ENCODE data around the gene TXNDC15. TPM values are rescaled to one million over a fixed set of nuclear protein-coding genes. Genes with fewer than 3 reads are reported as not detected.

The TXNDC15 gene
- total RNA-seq, 2 donors from 2014 or later, result 65.6 to 98.1 TPM

DNA sequence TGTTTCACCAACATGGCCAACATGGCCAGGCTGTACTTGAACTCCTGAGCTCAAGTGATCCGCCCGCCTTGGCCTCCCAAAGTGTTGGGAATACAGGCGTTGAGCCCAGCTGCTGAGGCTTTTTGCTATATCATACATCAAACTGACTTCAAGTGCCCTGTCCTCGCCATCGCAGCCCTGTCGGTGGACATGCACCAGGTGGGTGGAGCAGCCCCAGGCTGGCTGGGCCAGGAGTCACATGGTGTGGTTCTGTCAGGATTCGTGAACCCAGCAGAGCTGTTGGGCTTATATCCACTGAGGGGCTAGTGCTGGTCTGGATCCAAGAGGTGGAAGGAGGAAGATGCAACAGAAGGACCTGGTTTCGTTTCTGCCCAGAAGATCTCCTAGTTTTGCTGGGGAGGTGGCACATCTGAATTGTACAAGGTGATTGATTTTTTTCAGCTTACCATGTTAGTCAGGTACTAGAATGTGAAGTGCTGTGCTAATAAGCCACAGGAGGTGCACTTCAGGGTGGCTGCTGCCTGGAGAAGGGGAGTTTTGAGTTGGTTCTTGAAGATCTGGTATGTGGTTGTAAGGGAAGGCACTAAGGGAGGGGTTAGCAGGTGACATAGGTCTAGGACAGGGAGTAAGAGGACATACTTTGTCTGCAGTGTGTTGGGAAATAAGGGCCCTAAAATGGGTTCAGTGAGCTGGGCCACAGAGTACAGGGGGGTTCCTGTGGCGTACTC lies 46.8 kb downstream of the TXNDC15 start:
- DNase-seq (ENCODE audit: low spot score), result no peak
- Histone ChIP-seq H3K4me3 (no peak overlapping the region), H3K27ac (no peak overlapping the region), H3K4me1 (no peaks in the 10 kb centered on the region), H3K27me3 (no peaks in the 10 kb centered on the region), H3K36me3 (peaks cover 8% of the 10 kb centered on the region), H3K9me3 (no peaks in the 10 kb centered on the region)
- TF ChIP-seq, protein P1, sequence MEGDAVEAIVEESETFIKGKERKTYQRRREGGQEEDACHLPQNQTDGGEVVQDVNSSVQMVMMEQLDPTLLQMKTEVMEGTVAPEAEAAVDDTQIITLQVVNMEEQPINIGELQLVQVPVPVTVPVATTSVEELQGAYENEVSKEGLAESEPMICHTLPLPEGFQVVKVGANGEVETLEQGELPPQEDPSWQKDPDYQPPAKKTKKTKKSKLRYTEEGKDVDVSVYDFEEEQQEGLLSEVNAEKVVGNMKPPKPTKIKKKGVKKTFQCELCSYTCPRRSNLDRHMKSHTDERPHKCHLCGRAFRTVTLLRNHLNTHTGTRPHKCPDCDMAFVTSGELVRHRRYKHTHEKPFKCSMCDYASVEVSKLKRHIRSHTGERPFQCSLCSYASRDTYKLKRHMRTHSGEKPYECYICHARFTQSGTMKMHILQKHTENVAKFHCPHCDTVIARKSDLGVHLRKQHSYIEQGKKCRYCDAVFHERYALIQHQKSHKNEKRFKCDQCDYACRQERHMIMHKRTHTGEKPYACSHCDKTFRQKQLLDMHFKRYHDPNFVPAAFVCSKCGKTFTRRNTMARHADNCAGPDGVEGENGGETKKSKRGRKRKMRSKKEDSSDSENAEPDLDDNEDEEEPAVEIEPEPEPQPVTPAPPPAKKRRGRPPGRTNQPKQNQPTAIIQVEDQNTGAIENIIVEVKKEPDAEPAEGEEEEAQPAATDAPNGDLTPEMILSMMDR (IDR thresholded peaks at IDR 0.05), result no peak

DNA sequence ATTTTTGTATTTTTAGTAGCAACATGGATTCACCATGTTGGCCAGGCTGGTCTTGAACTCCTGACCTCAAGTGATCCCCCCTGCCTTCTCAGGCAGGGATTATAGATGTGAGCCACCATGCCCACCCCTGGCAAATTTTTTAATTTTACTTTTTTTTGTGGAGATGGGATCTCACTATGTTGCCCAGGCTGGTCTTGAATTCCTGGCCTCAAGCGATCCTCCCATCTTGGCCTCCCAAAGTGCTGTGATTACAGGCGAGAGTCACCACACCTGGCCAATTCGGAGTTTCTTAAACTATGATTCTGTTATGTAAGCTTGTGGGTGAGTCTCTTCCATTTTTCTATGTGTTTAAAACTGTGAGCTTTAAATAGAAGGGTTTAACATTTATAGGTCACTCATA lies 58.3 kb downstream of the TXNDC15 start:
- Histone ChIP-seq H3K9me3 (no peaks in the 10 kb centered on the region), H3K4me3 (no peak overlapping the region), H3K27me3 (no peaks in the 10 kb centered on the region), H3K4me1 (no peaks in the 10 kb centered on the region), H3K27ac (no peak overlapping the region), H3K36me3 (peaks cover 16% of the 10 kb centered on the region)
- DNase-seq (ENCODE audit: low spot score), result no peak
- TF ChIP-seq, protein P1 (IDR thresholded peaks at IDR 0.05), result no peak

DNA sequence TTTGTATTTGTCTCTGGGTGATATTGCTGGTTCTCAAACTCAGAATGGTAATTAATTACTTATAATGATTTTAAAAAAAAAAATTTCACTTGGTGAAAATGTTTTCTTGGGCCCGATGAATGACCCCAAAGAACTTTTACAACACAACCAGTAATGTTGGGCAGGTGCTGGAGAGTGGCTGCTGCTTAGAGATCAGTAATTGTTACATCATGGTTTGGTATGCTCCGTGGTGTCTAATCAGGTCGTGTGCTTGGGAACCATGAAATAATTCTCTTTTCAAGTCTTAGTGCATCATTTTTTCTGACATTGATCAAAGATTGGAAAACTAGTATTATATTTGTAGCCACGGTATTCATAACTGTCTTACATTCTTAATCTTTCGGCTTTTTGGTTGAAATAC lies 60.0 kb downstream of the TXNDC15 start:
- Histone ChIP-seq H3K27me3 (no peaks in the 10 kb centered on the region), H3K9me3 (no peaks in the 10 kb centered on the region), H3K4me3 (no peak overlapping the region), H3K27ac (no peak overlapping the region), H3K4me1 (no peaks in the 10 kb centered on the region), H3K36me3 (peaks cover 15% of the 10 kb centered on the region)
- TF ChIP-seq, protein P1 (IDR thresholded peaks at IDR 0.05), result no peak
- DNase-seq (ENCODE audit: low spot score), result no peak

DNA sequence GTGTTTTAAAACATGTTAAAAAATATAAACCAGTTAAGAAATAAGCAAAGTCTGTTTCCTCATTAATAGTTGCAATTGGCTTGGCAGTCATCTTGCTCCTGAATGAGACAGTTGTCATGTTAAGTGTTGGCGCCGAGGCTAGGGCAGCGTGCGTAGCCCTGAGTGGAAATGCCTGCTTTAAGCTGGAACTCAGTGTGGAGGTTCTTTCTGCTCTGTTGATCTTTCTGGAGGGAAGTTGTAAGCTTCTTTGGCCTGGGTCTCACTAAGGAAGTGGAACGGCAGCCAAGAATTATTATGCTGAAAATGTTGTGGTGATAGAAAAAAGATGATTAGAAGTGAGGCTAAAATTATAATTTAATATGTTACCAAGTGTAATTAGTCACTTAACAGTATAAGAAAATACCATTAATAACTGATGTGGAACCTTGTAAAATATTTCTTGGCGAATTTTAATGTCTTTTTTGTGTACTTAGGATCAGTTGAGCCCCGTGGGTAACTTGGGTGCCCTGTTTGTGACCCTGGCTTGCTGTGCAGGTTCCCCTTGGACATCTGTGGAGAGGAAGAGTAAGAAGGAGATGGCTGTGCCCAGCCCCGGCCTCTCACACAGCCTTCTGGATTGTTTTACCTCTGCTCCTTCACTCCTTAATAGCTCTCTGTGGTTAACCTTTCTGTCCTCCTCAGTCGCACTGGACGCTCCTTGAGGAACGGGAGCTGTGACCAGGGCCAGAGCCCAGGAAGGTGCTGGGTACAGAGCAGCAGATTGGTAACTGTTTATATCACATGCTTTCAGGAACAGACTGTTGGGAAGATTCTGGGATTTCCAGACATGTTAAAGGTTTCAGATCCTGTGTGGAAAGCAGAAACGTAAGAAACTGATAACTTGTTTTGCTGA lies 61.8 kb downstream of the TXNDC15 start:
- no peak overlapping the region for H3K27ac ChIP-seq
- TF ChIP-seq, protein P1 (IDR thresholded peaks at IDR 0.05), result no peak
- no peaks in the 10 kb centered on the region for H3K9me3 ChIP-seq
- H3K27me3 ChIP-seq, result no peaks in the 10 kb centered on the region
- no peak overlapping the region for H3K4me3 ChIP-seq
- peaks cover 12% of the 10 kb centered on the region for H3K36me3 ChIP-seq
- no peaks in the 10 kb centered on the region for H3K4me1 ChIP-seq
- DNase-seq (ENCODE audit: low spot score), result no peak

DNA sequence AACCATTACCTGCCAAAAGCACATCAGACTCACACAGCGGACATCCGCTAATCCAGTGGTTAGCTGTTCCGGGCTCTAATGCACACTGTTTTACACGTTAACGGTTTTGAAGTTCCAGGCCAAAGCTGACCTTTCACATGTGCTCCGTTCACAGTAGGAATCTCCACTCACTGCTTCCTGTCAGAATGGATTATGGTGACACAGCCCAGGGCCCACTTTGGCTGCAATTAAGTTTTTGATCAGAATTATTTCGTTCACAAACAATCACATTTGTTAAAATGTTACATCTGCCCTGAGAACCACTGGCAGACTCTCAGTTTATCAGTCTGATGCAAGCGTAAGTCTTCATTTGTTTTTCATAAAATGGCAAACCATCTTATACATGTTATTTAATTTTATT lies 63.4 kb downstream of the TXNDC15 start:
- Histone ChIP-seq H3K4me1 (no peaks in the 10 kb centered on the region), H3K4me3 (no peak overlapping the region), H3K27ac (no peak overlapping the region), H3K27me3 (no peaks in the 10 kb centered on the region), H3K36me3 (peaks cover under 1% of the 10 kb centered on the region), H3K9me3 (no peaks in the 10 kb centered on the region)
- TF ChIP-seq, protein P1 (IDR thresholded peaks at IDR 0.05), result no peak
- no peak for DNase-seq (ENCODE audit: low spot score)

All from right atrium auricular region (tissue), 2 donors.